ENCODE results near the gene LIPC. TPM values are rescaled to one million over a fixed set of nuclear protein-coding genes. Genes with fewer than 3 reads are reported as not detected.
A peak's percentile ranks its signal among the peaks of the same experiment; 100 is the strongest.

Gene LIPC
- polyA plus RNA-seq, 3 donors: 0.37 TPM; not detected in 2

- H3K79me2 ChIP-seq (ENCODE audit: insufficient read depth, low read length): no peaks in the 10 kb centered on the region
- H4K20me1 ChIP-seq (ENCODE audit: insufficient read depth, low read length): no peaks in the 10 kb centered on the region
- intact Hi-C loops (cut with micrococcal nuclease): no loop called here
- Mint-ChIP-seq H3K4me3 (no peak overlapping the region), H3K27ac (peak overlapping the region in 1 of 7 donors; percentile 54), H3K4me1 (peaks cover 15% of the 10 kb centered on the region), H3K9me3 (peaks cover 0 to 1% (median 0%) of the 10 kb centered on the region in 7 donors), H3K36me3 (no peaks in the 10 kb centered on the region), H3K27me3 (ENCODE audit: low read depth in 3 of 3) (peaks cover 0 to 7% (median 1%) of the 10 kb centered on the region in 3 donors)
- no peak overlapping the region for H3K9ac ChIP-seq (ENCODE audit: insufficient read depth, low read length, poor library complexity, severe bottlenecking)
- TF ChIP-seq CTCF (IDR thresholded peaks at IDR 0.05): no peak
- 96% methylated on average over 9 of the region's 12 CpGs for WGBS (ENCODE audit: insufficient coverage)
- no peak for DNase-seq
- H3K27me3 ChIP-seq (ENCODE audit: control insufficient read depth in 2 of 2, insufficient read depth in 2 of 2, low read length in 2 of 2): no peaks in the 10 kb centered on the region
- H3K9me3 ChIP-seq (replicated peaks in 1 of 2; ENCODE audit: control insufficient read depth in 1 of 2, insufficient read depth in 1 of 2, low read length in 2 of 2): no peaks in the 10 kb centered on the region
- no peaks in the 10 kb centered on the region for H3K36me3 ChIP-seq (replicated peaks in 1 of 2; ENCODE audit: control insufficient read depth in 1 of 2, insufficient read depth in 2 of 2, low read length in 2 of 2)
- peaks cover 10 to 14% of the 10 kb centered on the region in 2 donors for H3K4me1 ChIP-seq (ENCODE audit: control insufficient read depth in 1 of 2, insufficient read depth in 2 of 2, low read length in 2 of 2)
- no peak overlapping the region for H3K4me3 ChIP-seq (replicated peaks in 1 of 3; ENCODE audit: low read depth in 2 of 3, low read length in 3 of 3)
- no peak overlapping the region for H3K4me2 ChIP-seq (replicated peaks; ENCODE audit: extremely low read depth, low read length, poor library complexity, severe bottlenecking)
- H3K27ac ChIP-seq (ENCODE audit: low read depth in 1 of 2, low read length in 2 of 2): no peak overlapping the region
- H2AFZ ChIP-seq (ENCODE audit: insufficient read depth, low read depth, low read length, poor library complexity, severe bottlenecking): no peak overlapping the region
Observed at GRCh38 chr15:58549013-58549784, 117.4 kb downstream of the LIPC start.

- WGBS (ENCODE audit: insufficient coverage): 100% methylated on average over 4 of the region's 7 CpGs
- Mint-ChIP-seq H3K36me3 (no peaks in the 10 kb centered on the region), H3K27me3 (ENCODE audit: low read depth in 3 of 3) (peaks cover under 1 to 7% (median 1%) of the 10 kb centered on the region in 3 donors), H3K9me3 (peaks cover 0 to 1% (median 0%) of the 10 kb centered on the region in 7 donors), H3K27ac (peak overlapping the region in 1 of 7 donors; percentile 54), H3K4me3 (no peak overlapping the region), H3K4me1 (peaks cover 17% of the 10 kb centered on the region)
- Histone ChIP-seq H3K79me2 (ENCODE audit: insufficient read depth, low read length) (no peaks in the 10 kb centered on the region), H3K9me3 (replicated peaks in 1 of 2; ENCODE audit: control insufficient read depth in 1 of 2, insufficient read depth in 1 of 2, low read length in 2 of 2) (no peaks in the 10 kb centered on the region), H3K4me3 (replicated peaks in 1 of 3; ENCODE audit: low read depth in 2 of 3, low read length in 3 of 3) (no peak overlapping the region), H4K20me1 (ENCODE audit: insufficient read depth, low read length) (no peaks in the 10 kb centered on the region), H3K9ac (ENCODE audit: insufficient read depth, low read length, poor library complexity, severe bottlenecking) (no peak overlapping the region), H3K36me3 (replicated peaks in 1 of 2; ENCODE audit: control insufficient read depth in 1 of 2, insufficient read depth in 2 of 2, low read length in 2 of 2) (no peaks in the 10 kb centered on the region), H3K27me3 (ENCODE audit: control insufficient read depth in 2 of 2, insufficient read depth in 2 of 2, low read length in 2 of 2) (no peaks in the 10 kb centered on the region), H3K4me1 (ENCODE audit: control insufficient read depth in 1 of 2, insufficient read depth in 2 of 2, low read length in 2 of 2) (peaks cover 11 to 17% of the 10 kb centered on the region in 2 donors), H3K27ac (ENCODE audit: low read depth in 1 of 2, low read length in 2 of 2) (no peak overlapping the region), H3K4me2 (replicated peaks; ENCODE audit: extremely low read depth, low read length, poor library complexity, severe bottlenecking) (no peak overlapping the region), H2AFZ (ENCODE audit: insufficient read depth, low read depth, low read length, poor library complexity, severe bottlenecking) (no peak overlapping the region)
- intact Hi-C loops (cut with micrococcal nuclease): no loop called here
- TF ChIP-seq CTCF (IDR thresholded peaks at IDR 0.05): no peak
- no peak for DNase-seq
Observed at GRCh38 chr15:58549785-58550074, 117.9 kb downstream of the LIPC start.

Measured in CD14-positive monocyte (primary cell).